Fibroblast of mammary gland (primary cell): Measurements from ENCODE around the gene PAQR9.

Experiments used
- DNase-seq: peaks from one replicate; pipeline ENCODE4 v3.0.0-alpha.2; 2010; ENCODE audit warnings: low read depth
- H3K4me3 ChIP-seq: 2 replicates; pipeline ENCODE4 v1.5.1; 2011; ENCODE audit warnings: low read depth, mild to moderate bottlenecking, low read length, moderate library complexity; ENCODE audit not compliant: control insufficient read depth
- TF ChIP-seq, protein P1 (sequence below): conservative IDR thresholded peaks from 2 replicates; pipeline ENCODE4 v1.5.1; 2011; ENCODE audit warnings: low read depth, low read length, inconsistent platforms; ENCODE audit not compliant: control insufficient read depth, insufficient read depth

Gene PAQR9

DNA sequence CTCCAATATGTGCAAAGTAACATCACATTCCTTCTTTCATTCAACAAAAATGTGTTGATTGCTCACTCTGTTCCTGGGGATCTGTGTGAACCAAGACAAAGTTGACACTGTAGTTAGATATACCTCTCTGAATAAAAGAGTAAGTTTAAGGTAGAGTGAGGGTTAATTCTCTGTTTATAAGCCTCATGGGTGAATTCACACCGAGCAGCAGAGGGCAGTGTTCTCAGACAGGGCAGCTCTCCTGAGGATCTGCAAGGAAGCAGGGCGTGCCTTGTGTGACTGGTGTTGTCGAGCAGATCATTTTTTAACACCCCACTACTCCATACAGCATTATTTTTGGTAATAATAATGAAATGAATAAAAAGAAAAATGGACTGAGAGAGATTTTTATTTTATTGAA, 34.4 kb downstream of the PAQR9 start:
- H3K4me3 ChIP-seq = no peak overlapping the region
- TF ChIP-seq, protein P1, sequence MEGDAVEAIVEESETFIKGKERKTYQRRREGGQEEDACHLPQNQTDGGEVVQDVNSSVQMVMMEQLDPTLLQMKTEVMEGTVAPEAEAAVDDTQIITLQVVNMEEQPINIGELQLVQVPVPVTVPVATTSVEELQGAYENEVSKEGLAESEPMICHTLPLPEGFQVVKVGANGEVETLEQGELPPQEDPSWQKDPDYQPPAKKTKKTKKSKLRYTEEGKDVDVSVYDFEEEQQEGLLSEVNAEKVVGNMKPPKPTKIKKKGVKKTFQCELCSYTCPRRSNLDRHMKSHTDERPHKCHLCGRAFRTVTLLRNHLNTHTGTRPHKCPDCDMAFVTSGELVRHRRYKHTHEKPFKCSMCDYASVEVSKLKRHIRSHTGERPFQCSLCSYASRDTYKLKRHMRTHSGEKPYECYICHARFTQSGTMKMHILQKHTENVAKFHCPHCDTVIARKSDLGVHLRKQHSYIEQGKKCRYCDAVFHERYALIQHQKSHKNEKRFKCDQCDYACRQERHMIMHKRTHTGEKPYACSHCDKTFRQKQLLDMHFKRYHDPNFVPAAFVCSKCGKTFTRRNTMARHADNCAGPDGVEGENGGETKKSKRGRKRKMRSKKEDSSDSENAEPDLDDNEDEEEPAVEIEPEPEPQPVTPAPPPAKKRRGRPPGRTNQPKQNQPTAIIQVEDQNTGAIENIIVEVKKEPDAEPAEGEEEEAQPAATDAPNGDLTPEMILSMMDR = peak; percentile 53
- DNase-seq = peak; percentile 54

DNA sequence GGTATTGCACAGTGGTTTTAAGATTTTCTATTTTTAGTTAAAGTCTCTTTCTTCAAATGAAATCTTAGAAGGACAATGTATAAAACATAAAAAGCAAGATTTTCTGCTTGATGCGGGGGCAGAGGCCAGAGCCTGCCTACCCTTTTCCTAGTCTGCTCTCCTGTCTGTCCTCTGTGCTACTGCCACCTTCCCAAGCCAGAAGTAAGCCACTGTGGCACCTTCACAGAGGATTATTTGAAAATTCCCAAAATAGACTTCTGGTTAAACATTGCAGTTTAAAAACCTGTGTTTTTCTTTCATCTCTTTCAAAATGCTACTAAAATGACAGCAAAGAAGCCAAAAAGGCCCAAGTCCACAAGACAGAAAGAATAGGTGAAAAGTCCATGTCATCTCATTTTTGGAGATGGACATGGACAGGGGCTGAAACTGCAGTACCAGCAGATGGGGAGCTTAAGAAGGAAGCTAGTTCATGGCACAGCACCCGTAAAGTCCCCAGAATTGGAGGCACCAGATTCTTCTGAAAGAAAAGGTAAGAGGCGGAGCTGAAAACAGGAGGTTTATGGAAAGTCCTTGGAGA, 37.0 kb downstream of the PAQR9 start:
- TF ChIP-seq, protein P1 = no peak
- no peak overlapping the region for H3K4me3 ChIP-seq
- DNase-seq = no peak

DNA sequence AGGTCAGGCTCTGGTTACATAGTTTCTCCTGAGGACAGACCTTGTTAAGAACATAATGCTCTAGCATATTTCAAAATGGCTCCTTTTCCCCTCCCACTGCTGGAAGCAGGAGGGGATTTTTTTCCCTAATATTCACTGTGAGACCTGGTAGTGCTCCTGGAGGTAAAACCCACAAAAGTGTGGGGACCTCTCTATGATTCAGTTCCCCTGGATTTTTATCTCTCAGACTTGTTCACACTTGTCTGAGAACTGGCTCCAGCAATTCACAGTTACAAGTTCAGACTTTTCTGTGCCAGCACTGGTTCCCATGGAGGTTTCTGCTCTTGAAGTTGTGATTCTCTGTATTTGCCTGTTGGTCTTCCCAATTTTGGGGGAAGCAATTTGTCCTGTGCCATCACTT, 38.3 kb downstream of the PAQR9 start:
- no peak overlapping the region for H3K4me3 ChIP-seq
- TF ChIP-seq, protein P1 = no peak
- no peak for DNase-seq

DNA sequence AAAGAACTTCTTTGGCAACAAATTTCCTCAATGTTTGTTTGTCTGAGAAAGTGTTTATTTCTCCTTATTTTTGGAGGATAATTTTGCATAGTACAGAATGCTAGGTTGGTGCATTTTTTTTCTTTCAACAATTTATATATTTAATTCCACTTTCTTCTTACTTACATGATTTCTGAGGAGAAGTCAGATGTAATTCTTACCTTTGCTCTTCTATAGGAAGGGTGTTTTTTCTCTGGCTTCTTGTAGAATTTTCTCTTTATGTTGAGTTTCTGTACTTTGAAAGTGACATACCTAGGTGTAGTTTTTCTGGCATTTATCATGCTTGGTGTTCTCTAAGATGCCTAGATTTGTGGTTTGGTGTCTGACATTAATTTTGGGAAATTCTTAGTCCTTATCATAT, 39.8 kb downstream of the PAQR9 start:
- TF ChIP-seq, protein P1 = no peak
- H3K4me3 ChIP-seq = no peak overlapping the region
- no peak for DNase-seq

DNA sequence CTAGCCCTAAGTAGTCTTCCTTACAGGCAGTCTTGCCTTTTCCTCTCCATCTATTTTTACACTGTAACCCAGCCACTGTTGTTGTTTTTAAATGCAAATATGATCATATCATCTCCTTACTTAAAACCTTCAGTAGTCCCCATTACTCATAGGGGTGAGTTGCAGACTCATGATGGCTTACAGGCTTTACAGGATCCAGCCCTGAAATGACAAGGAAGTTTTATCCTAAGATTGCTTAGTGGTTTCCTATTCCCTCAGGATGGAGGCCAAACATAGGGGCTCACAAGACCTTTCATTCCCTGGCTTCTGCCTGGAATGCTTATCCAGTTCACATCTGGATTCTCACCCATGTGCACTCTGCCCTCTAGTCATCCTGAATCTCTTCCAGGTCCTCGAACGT, 46.9 kb downstream of the PAQR9 start:
- TF ChIP-seq, protein P1 = no peak
- H3K4me3 ChIP-seq = no peak overlapping the region
- DNase-seq = peak; percentile 54

DNA sequence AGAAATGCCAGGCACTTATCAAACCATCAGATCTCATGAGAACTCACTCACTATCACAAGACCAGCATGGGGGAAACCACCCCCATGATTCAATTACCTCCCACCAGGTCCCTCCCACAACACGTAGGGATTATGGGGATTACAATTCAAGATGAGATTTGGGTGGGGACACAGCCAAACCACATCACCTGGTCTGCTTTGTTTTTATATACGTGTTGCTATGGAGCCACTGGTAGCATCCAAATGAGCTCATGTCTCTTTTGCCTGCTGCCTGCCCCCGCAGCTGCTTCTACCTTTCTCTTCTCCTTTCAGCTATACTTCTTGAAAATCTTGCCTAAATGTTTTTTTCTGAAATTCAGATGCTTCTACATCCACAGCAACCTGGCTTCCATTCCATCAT, 47.8 kb downstream of the PAQR9 start:
- TF ChIP-seq, protein P1 = no peak
- H3K4me3 ChIP-seq = no peak overlapping the region
- DNase-seq = no peak
